ENCODE measurements around the gene VPS13D.
"Not testable (repeated sequence)": the region's sequence is repeated elsewhere in the genome, so short reads cannot be mapped to it uniquely, and the experiment has no call there.

The VPS13D gene

DNA sequence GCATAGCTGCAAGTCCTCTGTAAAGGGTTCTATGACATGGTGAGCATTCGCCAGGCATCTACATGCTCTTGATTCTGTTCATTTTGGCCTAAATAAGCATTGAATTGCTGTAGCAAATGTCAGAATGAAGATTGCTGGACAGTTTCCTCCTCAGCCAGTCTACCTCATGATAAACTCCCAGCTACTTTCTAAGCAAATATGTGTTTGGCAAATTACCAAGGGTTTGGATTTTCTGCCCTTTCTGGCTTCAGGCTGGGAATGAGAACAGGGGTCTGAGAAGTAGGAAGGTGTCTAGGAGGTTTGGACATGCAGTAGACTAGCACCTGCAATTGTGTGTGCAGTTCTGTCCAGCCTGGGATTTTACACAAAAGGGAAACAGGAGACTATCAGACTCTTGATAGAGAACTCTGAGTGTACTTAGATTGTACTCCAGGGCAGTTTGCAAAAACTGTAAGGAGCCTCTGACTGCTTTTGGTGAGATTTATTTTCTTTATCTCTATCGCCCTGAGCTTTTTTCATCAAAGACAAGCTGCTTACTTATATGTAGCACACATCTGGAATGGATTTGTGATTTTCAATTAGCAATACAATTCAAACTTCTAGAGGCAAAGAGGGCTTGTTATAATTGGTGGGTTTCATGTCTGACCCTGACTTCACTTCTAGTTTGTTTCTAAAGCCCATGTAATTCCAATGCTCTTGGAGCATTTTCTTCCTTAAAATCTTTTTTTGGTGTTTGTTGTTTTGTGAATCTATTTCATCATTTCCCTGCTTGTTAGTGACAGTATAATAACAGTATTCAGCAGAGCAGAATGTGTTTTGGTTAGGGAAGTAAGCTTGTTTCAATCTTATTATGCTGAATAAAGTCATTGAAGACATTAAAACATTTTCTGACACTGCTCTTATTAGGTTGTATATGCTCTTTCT is 150.8 kb downstream of the VPS13D start:
- DNase-seq, result no peak

DNA sequence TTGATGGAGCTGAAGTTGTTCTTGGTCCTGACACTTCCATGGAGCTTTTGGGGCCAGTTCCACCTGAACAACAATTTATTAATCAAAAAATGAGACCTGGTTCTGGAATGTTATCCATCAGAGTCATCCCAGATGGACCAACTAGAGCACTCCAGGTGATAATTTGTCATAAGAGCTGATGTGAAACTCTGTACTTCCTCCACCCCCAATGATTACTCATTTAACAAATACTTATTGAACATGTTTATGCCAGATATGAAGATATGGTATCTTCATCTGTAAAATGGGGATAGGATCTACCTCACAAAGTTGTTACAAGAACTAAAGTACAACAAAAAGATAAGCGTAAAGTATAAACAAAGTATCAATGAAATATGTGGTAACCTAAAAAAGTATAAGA is 153.2 kb downstream of the VPS13D start:
- no peak for DNase-seq

- DNase-seq, result no peak
Measured at GRCh38 chr1:12383786-12384185, 154.0 kb downstream of the VPS13D start.

DNA sequence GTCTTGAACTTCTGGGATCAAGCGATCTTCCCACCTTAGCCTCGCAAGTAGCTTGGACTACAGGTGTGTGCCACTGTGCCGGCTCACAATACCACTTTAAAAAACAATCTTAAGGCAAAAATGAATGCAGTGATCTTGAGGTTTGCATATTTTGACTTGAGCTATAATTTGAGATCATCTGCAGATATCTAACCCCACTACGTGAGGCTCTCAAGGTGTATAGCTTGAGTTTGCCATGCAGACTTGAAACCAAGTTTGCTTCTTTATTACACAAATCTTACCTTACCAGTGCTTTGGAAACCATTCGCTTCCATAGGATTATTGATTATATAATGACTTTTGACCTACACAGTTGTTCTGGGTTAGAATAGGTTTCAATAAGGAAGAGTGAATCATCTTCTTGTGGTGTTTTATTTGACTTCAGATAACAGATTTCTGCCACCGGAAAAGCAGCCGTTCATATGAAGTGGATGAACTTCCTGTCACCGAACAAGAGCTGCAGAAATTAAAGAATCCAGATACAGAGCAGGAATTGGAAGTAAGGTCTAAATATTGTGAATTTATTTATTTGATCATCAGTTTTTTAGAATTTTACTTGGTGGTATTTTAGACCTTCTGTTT is 155.1 kb downstream of the VPS13D start:
- DNase-seq, result peak; percentile 67

DNA sequence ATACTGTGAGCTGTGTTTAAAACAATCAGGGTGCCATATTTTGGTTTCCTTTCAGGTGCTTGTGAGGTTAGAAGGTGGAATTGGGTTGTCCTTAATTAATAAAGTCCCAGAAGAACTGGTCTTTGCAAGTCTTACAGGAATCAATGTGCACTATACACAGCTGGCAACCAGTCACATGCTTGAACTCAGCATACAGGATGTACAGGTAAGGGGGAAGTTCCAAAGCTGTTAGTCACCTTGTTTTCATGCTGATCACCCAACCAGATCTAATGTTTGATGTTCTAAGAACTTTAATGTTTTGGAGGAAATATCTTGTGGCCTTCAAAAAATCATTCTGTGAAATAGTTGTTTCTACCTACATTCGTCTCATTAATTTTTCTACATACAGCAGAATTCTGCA is 156.3 kb downstream of the VPS13D start:
- peak; percentile 79 for DNase-seq

GRCh38 chr1:12387641-12388040 is 157.8 kb downstream of the VPS13D start:
- DNase-seq, result no peak

DNA sequence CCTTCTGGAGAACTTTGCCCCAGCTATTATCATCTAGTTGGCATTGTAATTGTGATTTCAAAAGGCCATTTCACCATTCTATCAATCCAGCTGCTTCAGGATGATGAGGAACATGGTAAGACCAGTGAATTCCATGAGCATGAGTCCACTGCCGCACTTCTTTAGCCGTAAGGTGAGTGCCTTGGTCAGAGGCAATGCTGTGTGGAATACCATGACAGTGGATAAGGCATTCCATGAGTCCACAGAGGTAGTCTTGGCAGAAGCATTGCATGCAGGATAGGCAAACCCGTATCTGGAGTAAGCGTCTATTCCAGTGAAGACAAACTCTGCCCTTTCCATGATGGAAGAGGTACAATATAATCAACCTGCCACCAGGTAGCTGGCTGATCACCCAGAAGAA is 160.5 kb downstream of the VPS13D start:
- not testable (repeated sequence) for DNase-seq

DNA sequence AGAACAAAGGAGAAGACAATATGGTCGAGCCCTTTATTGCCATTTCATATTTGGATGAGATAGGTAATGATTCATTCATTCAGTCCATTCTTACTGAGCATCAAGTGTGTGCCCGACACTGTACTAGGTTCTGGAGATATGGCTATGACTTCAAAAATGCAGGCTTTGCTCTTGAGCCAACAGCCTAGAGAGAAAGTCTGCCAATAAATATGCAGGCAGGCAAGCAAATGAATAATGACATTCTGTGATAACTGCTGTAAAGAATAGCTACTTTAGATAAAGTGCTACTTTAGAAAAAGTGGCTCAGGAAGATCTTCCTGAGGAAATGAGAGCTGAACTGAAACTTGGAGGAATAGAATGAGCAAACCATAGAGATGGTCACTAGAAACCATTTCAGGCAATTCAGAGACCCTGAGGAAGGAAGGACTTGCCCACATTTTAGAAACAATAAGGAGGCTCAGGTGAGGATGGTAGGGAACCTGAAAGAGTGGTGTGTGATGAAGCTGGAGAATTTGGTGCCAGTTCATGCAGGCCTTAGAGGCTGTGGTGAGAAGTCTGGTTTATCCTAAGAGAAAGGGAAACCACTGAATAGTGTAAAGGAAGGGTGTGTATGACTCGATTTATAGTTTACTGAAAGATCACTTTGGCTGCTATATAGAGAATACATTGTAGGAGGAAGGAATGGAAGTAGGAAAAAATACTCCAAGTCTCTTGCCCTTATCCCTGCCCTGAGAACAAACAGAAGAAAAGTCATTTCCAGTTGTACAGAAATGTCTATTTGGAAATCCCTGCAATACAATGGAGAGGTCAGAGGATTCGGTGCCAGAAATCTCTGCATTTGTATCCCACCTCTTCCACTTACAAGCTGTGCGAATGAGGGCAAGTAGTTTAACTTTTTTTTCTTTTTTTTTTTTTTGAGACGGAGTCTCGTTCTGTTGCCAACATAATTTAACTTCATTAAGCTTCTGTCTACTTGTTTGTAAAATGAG is 167.9 kb downstream of the VPS13D start:
- DNase-seq, result no peak

- DNase-seq, result no peak
Measured at GRCh38 chr1:12398479-12398878, 168.6 kb downstream of the VPS13D start.

GRCh38 chr1:12400027-12400693 is 170.3 kb downstream of the VPS13D start:
- no peak for DNase-seq

DNA sequence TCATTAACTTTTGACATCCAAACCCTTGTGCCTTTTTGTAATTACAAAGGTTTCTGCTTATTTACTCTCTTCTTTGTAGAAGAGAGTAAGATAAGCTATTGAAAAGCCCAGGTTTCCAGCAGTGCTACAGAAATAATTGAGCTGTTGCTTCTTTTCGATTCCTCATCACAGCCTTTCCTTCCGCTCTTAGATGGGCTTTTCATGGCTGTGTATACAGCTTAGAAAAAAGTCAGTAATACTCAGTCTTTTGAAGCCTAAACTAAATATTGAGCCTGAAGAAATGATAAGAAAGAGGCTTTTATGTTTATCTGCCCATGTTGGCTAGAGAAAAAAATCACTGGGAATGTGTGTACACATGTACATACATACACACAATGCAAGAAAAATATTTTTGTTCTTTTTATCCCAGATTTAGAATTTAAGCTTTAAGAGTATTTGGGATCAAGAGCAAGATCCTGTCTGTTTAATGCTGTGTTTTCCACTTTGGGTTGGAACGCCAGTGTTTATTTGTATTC is 172.4 kb downstream of the VPS13D start:
- DNase-seq, result no peak

DNA sequence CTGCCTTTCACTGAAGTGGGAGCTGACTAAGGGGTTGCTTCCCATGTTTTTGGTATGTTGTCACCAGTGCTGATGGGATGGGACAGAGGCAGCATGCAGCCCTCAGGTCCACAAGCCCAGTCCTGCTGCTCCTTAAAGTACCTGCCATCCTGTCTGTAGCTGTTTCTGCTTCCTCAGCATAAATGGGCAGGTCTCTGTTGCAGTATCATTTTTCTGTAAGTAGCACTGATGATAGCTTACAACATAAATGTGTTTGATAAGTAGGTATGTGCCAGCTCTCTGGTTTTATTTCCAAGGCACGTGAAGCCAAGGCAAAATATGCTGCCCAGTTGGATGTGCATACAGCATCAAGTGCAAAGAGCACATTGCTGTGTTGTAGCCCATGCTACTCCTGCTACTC is 173.0 kb downstream of the VPS13D start:
- DNase-seq, result no peak

- DNase-seq, result no peak
Measured at GRCh38 chr1:12404918-12405317, 175.1 kb downstream of the VPS13D start.

DNA sequence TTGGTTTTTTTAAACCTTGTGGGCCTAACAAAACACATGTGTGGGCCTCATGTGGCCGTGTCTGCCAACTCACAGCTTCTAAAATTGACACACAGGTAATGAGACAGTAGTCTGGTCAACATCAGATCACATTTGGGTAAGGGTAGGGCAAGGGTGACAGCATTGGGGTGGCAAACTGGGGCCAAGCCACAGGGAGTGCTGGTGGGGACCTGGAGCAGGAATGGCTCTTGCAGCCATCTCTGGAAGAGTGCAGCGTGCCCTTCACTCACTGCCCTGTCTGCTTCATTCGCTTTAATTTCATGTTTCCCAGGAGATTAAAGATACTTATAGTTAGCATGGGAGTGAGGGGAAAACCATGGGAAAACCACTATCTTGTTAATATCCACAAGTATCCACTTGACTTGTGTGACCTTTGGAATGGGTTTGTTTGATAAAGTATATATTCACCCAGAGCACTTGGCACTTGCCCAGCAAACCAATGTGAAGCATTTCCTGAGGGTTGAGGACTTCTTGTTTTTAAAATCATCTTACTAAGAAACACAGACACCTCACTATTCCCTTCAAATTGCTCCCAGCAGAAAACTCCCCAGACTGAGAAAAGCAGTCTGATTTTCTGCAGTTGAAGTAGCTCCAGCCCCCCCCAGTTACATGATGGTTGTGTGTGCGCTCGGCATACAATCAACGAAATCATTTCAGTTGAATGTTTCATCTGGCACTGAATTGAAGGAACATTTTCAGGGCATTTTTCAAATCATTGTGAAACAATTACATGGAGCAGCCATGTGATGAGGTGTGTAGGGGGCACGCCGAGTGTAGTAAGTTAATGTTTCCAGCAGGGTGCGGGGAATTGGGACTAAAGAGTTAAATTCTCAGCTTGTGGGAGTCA is 175.7 kb downstream of the VPS13D start:
- DNase-seq, result no peak

DNA sequence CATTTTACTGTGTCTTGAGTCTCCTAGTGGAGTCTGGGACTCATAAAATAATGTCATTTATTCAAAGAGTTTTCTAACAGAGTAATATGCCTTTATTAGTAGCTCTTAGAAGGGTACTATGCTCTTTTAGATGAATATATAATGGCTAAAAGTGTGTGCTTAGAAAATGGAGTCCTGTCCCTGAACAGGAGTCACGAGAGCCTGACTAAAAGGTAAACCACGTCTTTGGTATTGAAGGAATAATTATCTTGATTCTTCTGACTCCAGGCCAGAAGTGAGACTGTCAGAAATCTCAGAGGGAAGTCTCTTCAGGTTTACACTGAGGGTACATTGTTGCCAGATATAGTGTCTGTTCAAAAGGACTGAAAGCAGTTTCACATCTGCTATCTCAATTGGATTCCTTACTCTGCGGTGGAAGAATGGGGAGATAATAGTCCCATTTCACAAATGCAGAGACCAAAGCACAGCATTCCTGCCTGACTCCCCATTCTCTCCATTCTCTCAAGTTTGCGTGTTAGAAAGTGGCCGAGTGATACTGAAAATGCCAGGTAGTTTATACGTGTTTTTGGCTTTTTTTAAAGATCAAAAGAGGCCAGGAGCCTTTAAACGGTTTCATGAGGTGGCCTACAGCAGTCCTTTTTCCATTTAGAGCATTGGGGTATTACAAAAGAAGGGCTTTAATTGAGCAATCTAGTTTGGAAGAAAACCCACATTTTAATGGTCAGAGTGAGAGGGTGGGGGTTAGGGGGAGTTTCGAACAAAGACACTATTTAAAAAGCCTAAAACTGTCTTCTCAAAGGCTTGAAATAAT is 176.6 kb downstream of the VPS13D start:
- no peak for DNase-seq

DNA sequence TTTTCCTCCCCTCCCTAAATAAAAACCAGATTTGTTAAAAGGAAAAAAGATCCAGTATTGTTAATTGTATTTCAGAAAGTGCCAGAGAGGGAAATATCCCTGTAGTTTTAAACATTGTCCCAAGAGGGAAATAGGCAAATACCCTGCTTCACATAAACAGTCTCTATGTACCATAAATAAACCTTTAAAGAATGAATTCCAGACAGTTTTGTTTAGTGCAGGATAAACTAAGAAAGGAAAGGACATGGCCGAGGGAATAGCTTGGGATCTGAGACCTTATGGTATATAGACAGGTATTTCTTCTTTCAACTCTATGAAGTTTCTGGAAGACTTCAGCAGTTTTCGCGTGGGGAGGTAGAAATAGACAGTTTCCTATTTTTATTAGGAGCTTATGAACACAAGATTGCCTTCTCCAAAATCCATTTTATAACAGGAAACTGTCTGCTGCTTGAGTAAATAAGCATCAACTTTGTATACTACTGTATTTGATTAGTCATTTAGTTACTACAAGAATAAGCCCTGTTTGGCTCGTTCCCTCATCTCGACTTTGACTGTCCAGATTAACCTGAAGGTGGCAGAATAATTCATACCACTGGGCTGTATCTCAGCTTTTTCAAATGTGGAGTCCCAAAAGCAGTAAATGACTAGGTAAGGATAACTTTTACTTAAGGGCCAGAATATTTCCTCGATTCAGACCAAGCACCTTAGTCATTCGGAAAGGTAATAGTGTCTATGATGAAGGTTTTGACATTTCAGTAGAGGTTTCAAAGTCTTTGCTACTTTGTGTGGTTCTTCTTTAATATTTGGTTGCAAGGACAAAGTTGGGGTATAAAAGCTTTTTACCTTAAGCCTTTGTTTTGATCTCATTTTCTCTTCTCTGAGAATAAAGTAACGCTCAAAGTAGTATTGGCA is 177.5 kb downstream of the VPS13D start:
- DNase-seq, result peak; percentile 55

- DNase-seq, result no peak
Measured at GRCh38 chr1:12407962-12408454, 178.2 kb downstream of the VPS13D start.

GRCh38 chr1:12408662-12409061 is 178.8 kb downstream of the VPS13D start:
- no peak for DNase-seq

DNA sequence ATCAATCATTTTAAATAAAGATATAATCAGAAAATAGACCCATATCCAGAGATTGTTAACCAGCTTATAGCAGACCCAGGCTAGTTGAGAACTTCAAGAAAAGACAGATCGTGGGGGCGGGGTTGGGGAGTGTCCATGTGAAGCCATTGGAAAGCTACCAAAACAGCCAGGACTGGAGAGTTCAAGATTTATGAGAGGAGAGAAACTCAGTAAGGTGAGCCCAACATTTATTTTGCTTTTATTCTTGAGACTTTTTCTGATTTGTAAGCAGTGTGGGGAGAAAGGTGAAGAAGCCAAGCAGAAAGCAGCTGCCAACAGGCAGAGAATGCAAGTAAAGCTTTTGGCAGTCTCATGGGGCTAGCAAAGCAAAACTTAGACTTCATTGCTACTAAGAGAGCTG is 179.9 kb downstream of the VPS13D start:
- no peak for DNase-seq

All from CD4-positive, alpha-beta T cell treated with Interleukin-4 for 4 hours (primary cell).